Endometrial microvascular endothelial cells (primary cell): ENCODE data around the gene AMIGO3. TPM values are rescaled to one million over a fixed set of nuclear protein-coding genes. Genes with fewer than 3 reads are reported as not detected.

Source experiments
- in situ Hi-C: cut with HindIII; loops from 2 replicates; pipeline ENCODE4 v1.10.0; 2017; ENCODE audit warnings: low sequenced_read_pairs, low pct_unique_long_range_greater_than_20kb; ENCODE audit errors: inconsistent ontology term
- total RNA-seq: library from RNA; depleted of rRNA; stranded (reverse); fragments of >200 nt; gene quantifications from one replicate; pipeline ENCODE4 v1.2.3, GENCODE V29; 2015; ENCODE audit errors: inconsistent ontology term

The AMIGO3 gene
- total RNA-seq, 1 donor from 2014 or later: 2.4 TPM

DNA sequence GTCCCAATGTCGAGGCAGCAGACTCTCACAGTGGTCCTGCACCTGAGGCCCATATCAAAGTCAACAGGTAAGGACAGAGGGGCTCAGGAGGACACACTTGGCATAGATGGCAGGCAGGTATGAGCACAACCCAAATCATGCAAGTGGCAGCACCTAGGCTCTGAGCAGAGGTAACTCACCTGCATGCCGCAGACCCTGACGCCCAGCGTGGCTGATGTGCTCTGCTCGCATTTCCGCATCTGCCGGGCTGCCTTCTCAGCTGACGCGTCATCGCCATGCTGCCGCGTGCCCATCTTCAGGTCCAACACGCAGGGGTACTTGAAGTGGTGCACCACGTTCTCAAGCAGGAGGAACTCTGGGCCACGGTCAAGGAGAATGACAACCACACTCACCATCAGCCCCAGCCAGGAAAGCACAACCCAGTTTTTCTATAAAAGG lies 8.5 kb upstream of the AMIGO3 start:
- in situ Hi-C loops: loop anchor here (25.0 kb wide), 1 partner anchor 134 kb away; the partner anchor contains the start of genes CAMKV and TRAIP

DNA sequence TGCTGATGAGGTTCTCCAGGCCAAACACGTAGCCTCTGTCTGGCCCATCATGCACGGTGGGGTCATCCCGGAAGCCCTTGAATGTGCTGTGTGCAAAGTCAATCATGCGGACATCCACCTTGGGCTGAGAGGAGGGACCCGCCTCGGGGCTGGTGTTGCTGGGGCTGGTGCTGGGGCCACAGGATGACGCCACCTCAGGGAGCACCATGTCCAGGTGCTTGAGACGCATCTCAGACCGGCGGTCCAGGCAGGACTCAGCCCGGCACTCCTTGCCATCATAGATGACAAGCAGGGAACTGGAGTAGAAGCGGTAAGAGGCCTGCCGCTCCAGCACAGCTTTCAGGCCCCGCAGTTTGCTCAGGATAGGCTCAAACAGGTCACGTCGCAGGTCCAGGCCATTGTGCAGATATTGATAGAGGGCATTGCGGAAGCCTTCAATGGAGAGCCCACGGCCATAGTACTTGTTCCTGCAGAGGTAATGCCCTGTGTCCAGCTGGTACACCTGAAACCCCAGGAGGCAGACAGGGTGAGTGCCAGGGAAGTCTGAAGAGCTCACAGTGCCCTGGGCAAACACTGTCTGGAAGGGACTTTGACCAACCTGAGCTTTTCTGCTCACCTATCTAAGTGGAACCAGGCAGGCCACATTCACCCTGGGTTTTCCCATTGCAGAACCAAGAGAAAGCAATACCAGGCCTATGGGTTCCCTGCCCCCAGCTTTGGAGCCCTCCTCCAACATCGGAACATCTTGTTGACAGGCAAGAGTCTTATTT lies 7.9 kb upstream of the AMIGO3 start:
- in situ Hi-C loops: loop anchor here (25.0 kb wide), 1 partner anchor 135 kb away; the partner anchor contains the start of genes CAMKV and TRAIP

DNA sequence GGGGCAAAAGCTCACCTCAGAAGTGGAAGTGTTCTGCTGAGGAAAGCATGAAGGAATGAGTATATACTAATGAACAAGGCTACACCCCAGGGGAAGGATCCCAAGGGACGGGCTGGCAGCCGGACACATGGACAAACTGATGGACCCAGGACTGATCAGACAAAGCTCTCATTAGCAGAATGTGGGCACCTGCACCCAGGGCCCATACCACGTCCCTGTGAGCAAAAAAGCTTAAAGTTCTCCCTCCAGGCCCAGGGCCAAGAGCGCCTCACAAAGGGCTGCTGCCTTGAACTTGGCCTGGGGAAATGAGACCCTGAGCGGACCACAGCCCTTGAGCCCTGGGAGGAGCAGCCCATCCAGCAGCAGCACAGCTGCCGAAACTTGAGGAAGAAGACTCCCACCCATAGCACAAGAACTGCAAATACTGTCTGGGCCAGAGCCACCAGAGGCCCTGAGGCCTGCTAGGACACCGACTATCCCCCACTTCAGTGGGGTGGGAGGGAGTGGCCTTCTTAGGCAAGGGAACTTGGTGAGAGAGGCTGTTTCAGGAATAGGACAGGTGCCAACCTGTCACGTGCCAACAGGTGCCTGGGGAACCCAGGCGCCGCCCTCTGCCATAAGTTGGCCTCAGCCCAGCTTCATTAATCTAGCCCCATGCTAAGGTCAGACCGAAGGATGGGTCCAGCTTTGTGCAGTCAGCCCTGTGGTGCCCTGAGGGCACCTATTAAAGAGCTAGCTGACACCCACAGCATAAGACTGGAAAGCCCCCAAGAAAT lies 6.6 kb upstream of the AMIGO3 start:
- in situ Hi-C loops: loop anchor here (25.0 kb wide), 1 partner anchor 136 kb away; the partner anchor contains the start of genes CAMKV and TRAIP

DNA sequence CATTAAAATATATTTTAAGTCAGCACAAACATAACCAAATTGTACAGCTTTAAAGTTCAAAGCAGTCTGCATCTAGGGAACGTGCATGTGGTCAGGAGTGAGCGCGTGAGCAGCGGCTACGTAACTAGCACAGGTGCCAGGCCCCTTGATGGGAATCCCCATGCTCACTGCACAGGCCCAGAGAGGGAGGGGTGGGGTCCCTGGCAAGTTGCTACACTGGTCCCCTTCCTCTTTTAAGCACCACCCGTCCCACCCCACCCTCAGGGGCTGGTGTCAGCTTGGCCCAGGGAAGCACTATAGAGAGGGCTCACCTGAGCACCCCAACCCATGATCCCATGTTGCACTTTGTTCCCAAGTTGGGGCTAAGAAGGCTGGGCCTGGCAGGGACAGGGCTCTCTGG lies 5.1 kb upstream of the AMIGO3 start:
- in situ Hi-C loops: no loop called here

DNA sequence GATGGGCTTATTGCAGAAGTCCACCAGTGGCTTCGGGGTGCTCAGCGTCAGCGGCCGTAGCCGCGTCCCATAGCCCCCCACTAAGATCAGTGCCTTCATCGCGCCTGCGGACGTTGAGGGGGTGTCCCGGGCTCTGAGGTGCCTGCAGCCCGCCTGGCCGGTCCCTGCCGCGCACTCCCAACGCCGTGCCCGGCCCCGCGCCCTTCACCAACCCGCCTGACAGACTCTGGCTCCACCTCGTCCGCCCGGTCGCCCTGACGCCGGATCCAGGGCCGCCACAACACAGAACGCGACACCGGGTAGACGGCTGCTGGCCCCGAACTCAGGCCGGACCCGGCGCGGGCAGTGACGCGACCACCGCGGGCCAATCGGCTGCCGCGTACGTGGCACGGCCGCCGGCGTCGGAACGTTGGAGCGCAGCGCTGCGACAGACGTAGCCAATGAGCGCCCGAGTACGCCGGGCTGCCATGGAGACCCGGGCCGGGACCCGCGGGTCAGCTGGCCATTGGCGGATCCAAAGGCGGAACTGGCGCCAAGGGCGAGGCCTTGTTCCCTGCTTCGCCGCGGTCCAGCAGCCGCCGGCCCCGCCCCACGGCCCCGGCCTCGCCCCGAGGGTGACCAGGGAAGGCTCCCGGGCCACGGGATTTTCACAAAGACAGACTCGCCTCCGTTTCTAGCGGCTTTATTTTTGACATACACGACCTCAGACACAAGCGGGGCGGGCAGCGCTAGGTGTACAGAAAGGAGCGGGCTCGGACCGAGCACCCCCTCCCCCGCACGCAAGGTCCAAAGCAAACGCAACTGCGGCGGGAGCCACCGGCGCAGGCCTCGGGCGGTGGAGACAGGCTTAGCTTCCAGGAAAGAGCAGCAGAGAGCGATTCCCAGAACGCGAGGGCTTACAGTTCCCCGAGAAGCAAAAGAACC lies 4.4 kb upstream of the AMIGO3 start, which contains the start of gene GMPPB:
GMPPB (minus strand) TSS at position 324 of the 924 bp plus-strand sequence; CDS start at position 99, 225 bp downstream.
- in situ Hi-C loops: no loop called here

DNA sequence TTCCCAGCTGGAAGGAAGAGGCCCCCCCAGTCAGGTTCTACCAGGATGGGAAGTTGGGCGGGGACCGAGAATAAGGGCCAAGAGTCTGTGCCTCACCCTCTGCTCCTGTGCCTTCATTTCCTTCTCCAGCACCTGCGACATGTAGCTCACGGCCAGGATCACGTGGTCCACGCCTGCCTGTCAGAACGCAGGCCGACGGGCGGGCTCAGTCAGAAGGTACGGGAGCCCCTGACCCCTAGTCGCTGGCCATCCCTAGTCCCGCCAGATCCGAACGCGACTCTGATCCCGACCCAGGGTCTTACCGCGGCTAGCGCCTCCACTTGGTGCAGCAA lies 3.8 kb upstream of the AMIGO3 start:
- in situ Hi-C loops: no loop called here

DNA sequence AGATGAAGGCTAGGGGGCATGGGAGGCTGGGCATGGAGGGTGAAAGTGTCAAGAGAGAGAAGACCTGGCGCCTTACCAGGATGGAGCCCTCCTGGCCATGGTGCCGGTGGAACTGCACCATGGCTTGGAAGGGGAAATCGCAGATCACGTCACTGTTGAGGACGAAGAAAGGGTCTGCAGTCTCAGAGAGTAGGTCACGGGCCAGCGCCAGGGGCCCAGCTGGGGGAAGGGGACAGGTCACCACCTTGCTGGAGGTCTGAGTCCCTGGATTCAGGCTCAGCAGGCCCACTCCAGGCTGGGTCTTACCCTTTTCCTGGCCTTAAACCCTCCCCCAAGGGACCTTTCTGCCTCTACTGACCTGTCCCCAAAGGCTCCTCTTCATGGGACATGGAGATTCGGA lies 3.4 kb upstream of the AMIGO3 start:
- in situ Hi-C loops: no loop called here

DNA sequence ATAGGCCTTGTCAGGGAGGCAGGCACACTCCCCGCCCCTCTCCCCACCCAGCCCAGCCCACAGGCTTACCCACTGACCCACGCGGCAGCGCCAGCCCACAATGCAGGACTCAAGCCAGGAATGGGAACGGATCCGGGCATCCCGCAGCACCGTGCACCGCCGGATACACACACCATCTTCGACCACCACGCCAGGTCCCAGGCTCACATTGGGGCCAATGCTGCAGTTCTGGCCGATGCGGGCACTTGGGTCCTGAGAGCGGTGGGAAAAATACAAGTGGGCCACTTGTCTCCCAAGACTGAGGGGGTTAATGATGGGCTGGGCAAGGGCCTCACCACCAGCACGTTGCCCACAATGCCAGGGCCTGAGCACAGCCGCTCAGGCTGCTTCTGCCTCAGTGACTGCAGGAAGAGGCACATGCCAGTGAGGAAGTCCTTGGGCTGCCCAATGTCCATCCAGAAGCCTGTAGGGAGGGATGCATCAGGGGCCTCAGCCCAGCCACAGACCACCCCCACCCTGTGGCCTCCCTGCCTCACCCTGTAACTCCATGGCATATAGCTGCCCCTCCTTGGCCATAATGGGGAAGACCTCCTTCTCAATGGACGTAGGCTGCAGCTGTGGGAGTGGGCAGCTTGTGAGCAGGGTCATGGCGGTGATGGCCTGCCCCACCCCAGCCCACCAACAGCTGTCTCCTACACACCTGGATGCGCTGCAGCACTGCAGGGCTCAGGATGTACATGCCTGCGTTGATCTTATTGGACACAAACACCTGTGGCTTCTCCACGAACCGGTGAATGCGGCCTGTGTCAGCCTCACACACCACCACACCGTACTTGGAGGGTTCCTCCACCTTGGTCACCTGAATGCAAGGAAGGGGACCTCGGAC lies 2.7 kb upstream of the AMIGO3 start:
- in situ Hi-C loops: no loop called here

DNA sequence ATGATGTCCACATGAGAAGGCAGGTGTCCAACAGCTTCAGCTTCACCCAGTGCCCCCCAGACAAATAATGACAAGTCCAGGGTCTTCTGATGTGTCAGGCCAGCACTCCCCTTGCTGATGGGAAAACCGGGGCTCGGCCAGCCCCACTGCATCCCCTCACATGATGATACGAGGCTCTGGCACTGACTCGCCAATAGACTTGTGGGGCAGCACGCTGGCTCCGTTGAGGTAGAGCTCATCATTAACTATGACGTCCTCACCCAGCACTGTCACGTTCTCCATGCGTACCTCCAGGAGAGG lies 2.1 kb upstream of the AMIGO3 start:
- in situ Hi-C loops: no loop called here

DNA sequence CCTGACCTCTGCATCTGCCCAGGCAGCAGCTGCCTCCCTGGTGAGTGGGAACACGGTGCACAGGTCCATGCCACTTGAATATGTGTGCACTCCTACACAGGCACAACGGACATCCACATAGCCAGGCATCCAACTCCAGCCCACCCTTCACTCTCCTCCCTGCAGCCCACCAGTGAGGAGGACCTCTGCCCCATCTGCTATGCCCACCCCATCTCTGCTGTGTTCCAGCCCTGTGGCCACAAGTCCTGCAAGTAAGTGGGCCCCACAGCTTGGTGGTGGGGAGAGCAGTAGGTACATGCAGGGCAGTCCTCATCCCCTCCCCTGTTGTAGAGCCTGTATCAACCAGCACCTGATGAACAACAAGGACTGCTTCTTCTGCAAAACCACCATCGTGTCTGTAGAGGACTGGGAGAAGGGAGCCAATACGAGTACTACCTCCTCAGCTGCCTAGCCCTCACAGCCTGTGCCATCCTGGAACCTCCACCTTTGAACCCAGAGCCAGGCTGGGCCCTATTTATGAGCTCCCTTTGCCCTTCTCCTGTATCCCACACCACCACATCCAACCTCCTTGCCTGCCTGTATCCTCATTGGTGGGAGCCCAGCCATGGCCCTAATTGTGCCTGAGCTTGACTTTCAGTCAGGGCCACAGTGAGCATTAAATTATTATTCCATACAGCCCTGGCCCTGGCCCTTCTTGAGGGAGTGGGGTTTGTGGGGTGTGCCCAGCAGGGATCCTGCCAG lies 1.5 kb upstream of the AMIGO3 start:
- in situ Hi-C loops: no loop called here

DNA sequence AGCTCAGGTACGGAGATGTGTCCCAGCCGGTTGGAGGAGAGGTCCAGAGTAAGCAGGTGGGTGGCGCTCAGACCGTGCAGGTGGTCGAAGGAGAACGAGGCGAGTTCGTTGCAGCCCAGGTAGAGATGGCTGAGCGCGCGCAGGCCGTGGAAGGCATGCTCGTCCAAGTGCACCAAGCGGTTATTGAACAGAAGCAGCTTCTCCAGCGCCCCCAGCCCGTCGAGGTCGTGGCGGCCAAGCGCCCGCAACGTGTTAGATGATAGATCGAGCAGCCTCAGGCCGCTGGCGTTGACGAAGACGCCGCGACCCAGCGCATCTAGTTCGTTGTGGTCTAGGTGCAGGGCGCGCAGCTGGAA lies 648 bp downstream of the AMIGO3 start:
- in situ Hi-C loops: no loop called here

DNA sequence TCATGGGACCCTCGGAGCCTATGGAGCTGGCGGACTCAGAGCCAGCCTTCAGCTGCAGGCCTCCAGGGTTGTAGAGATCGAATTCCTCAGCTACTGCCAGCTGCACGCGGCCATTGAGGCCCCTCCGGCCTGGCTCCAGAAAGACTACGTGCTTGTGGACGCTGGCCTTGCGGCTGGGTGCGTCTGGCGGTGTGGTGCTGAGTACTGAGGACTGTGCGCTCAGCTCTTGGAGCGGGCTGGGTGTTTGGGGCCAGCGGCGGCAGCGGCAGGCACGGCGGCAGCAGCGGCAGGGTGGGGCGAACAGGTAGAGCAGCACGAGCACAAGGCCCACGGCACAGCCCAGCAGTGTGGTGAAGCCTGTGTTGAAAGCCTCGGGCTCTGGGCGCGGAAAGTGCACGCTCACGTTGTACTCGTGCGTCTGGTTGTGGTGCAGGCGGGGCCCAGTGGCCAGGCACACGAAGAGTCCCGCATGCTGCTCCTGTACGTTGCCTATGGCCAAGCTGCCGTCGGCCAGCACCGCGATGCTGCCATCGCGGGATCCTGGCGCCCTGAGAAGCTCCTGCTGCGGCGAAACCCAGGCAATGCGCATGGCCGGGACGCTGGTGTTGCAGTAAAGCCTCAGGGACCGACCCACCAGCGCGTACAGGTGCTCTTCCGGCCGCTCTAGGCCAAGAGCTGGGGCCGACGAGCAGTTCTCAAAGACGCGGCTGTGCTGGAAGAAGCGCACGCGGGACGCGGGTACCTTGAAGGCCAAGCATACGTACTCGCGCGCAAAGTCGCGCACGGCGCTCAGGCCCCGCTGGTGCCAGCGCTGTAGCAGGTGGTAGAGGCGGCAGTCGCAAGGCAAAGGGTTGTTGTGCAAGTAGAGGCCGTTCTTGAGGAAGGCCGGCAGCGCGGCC lies 1.3 kb downstream of the AMIGO3 start:
- in situ Hi-C loops: no loop called here

DNA sequence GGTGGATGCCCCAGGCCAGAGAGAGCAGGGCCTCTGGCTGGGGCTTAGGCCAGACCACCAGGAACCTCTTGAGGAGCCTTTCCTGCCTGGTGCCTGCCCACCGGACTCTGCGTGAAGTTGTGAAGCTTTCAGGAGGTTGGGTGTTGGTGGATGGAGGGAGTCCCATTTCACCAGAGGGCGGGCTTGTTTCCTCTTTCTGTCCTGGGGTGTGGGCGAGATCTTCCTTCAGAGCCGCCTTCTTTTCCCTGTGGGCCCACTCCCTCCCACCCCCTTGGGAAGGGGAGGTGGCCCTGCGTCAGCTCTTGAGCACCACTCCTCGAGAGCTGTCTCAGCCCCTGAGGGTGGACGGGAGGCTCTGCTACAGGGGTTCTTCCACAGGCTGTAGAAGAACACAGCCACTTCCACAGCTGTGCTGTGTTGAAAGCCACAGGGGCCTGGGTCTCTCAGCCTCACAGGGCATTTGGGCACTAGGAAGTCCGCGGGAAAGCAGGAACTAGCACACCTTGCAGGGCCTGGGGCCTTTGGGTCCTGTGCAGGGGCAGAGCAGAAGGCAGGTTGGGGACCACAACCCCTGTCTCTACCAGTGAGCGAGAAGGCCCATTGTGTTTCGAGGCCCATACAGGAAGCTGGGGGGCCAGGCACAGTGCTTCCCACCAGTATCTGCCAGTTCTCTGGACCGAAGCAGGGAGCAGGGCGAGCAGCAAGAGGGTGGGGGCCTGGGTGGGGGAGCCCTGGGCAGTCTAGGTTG lies 2.1 kb downstream of the AMIGO3 start:
- in situ Hi-C loops: no loop called here

DNA sequence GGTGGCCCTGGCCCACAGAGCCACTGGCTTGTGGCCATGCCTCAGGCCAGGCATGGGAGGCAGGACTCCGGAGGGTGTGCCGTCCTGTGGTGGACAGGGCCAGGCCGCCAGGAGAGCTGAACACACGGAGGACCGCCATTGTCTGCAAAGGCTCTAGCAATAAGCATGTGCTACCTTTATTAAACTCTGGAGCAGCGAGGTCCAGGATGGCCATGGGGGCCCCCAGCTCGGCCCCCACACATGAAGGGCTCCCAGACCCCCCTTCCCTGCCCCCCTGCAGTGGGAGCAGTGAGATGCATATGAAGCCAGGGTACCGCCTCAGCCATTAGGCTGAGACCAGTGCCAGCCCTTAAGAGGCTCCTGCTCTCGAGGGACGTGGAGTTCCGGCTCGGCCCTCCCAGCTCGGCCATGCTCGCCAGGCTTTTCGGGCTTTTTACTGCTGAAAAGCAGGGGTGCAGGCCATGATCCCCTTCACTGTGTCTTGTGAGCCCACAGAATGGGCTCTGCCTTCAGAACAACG lies 2.7 kb downstream of the AMIGO3 start:
- in situ Hi-C loops: no loop called here

DNA sequence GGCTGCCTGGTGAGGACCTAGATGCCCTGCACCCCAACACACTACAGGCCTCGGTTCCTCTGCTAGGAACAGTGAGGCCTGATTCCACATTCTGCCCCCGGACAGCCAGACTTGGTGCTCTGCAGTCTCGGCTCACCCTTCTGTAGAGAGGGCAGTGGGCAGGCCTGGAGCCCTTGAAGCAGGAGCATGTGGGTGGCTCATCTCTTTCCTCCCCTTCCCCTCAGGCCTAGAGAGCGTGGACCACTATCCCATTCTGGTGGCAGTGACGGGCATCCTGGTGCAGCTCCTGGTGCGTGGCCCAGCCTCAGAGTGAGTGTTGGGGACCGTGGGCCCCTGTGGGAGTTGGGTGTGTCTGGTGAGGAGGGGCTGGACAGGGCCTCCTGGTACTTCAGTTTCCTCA lies 3.3 kb downstream of the AMIGO3 start:
- in situ Hi-C loops: no loop called here

DNA sequence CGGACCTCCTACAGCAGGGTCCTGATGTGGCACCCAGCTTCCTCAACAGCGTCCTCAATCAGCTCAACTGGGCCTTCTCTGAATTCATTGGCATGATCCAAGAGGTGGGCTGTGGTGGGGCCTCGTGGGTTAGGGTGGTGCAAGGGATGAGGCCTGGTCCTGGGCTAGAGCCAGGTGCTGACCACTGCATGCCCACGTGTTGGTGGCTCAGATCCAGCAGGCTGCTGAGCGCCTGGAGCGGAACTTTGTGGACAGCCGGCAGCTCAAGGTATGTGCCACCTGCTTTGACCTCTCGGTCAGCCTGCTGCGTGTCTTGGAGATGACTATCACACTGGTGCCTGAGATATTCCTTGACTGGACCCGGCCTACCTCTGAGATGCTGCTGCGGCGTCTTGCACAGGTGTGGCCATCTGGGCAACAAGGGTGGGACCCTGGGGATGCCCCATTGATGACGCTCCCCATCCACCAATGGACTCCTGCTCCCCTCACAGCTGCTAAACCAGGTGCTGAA lies 3.8 kb downstream of the AMIGO3 start:
- in situ Hi-C loops: no loop called here
